ENCODE measurements around the gene CCDC106.

GRCh38 chr19:55694656-55695491, 46.9 kb downstream of the CCDC106 start:
- no peak for TF ChIP-seq CTCF (conservative IDR thresholded peaks at IDR 0.05; ENCODE audit: low read length)
- TF ChIP-seq EZH2phosphoT487 (IDR thresholded peaks at IDR 0.05; ENCODE audit: borderline replicate concordance): no peak

All from Loucy (cell line).